Measurements from ENCODE around the gene ZBTB22. TPM values are rescaled to one million over a fixed set of nuclear protein-coding genes. Genes with fewer than 3 reads are reported as not detected.
A peak's percentile ranks its signal among the peaks of the same experiment; 100 is the strongest.
"Not testable (repeated sequence)": the region's sequence is repeated elsewhere in the genome, so short reads cannot be mapped to it uniquely, and the experiment has no call there.

ZBTB22 gene
- total RNA-seq, 2 donors from 2014 or later, result 6.9 to 13.2 TPM

DNA sequence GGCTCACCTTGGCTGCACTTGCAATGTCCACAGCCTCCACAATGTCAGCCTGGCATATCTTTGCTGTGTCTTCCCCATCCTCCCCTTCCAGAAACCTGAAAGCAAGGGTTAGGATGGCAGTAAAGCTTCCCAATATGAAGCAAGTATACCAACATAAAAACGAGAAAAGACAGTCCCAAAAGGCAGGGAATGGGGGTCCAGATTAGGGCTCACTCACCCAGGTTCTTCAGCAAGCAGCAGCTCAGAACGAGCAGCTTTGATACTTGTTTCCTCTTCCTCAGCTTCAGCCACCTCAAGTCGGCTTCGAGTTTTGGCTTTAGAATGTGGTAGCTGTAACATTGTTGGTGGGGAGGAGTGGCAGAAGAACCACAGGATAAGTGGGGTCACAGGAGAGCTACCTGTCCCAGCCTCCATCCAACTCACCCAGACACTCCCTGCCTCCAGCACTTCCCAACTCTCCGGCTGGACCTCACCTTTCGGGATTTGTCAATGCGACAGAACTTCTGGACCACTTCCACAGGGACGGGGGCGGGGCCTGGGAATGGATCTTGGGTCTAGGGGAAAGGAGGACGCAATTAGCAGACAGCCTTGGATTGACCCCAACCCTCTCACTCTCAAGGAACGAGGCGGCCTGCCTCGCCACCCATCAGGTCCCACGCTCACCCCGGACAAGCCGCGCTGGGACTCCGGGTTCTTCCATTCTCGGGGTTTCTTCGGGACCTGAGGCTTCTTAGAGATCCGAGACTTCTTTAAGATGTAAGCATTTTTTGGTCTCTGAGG lies 29.2 kb downstream of the ZBTB22 start:
- ATAC-seq, result no peak
- Mint-ChIP-seq H3K4me1 (ENCODE audit: low read depth in 2 of 2) (peaks cover 37 to 41% of the 10 kb centered on the region in 2 donors), H3K27ac (peak overlapping the region; percentile 77 to 92), H3K36me3 (peaks cover 24% of the 10 kb centered on the region), H3K9me3 (no peaks in the 10 kb centered on the region), H3K27me3 (no peaks in the 10 kb centered on the region), H3K4me3 (peak overlapping the region; percentile 93)
- DNase-seq (ENCODE audit: low spot score), result no peak

- H3K9me3 Mint-ChIP-seq, result no peaks in the 10 kb centered on the region
- H3K36me3 Mint-ChIP-seq, result peaks cover 24% of the 10 kb centered on the region
- H3K4me1 Mint-ChIP-seq (ENCODE audit: low read depth in 2 of 2), result peaks cover 37 to 41% of the 10 kb centered on the region in 2 donors
- peak overlapping the region; percentile 93 for H3K4me3 Mint-ChIP-seq
- no peaks in the 10 kb centered on the region for H3K27me3 Mint-ChIP-seq
- peak overlapping the region in 1 of 2 donors; percentile 77 for H3K27ac Mint-ChIP-seq
- ATAC-seq (no peak), DNase-seq (ENCODE audit: low spot score) (no peak)
Observed at GRCh38 chr6:33286946-33287914, 30.3 kb downstream of the ZBTB22 start.

GRCh38 chr6:33285214-33285613 lies 32.3 kb downstream of the ZBTB22 start:
- H3K27me3 Mint-ChIP-seq; ATAC-seq; H3K9me3 Mint-ChIP-seq; DNase-seq (ENCODE audit: low spot score); H3K4me3 Mint-ChIP-seq; H3K27ac Mint-ChIP-seq: not testable (repeated sequence)
- Mint-ChIP-seq H3K36me3 (peaks cover 16% of the 10 kb centered on the region), H3K4me1 (ENCODE audit: low read depth in 2 of 2) (peaks cover 29% of the 10 kb centered on the region in 2 donors)

DNA sequence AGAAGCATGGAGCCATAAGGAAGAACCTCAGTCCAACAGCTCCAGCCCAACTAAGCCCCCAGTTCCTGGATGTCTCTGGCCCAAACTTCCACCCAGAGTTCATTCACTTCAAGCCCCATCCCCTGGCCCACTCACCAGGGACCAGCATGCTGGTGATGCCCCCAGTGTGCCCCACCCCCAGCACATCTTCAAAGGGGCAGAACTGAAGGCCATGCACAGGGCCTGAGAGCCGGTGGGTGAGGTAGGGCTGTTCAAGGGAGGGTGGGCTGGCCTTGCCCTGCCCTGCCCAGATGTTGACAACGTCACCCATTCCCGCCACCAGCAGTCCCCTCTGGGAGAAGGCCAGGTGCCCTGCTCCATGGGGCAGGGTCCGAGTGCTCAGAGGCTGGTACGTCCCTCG lies 37.0 kb downstream of the ZBTB22 start:
- peaks cover 8% of the 10 kb centered on the region for H3K36me3 Mint-ChIP-seq

DNA sequence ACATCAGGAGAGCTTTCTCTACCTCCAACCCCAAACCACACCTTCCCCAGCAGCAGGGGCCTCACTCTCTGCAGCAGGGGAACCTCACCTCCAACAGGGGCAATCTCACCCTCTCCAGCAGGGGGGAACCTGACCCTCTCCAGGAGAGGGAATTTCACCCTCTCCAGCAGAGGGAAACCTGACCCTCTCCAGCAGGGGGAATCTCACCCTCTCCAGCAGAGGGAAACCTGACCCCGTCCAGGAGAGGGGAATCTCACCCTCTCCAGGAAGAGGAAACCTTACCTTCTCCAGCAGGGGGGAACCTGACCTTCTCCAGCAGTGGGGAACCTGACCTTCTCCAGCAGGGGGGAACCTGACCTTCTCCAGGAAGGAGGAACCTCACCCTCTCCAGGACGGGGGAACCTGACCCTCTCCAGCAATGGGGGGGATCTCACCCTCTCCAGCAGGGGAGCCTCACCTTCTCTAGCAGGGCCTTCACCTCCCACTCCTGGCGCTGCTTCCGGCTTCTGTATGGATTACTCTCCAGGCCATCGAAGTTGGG lies 37.5 kb downstream of the ZBTB22 start:
- H3K27ac Mint-ChIP-seq, result peak overlapping the region; percentile 28 to 75
- H3K9me3 Mint-ChIP-seq, result no peaks in the 10 kb centered on the region
- H3K36me3 Mint-ChIP-seq, result peaks cover 10% of the 10 kb centered on the region
- ATAC-seq (no peak), DNase-seq (ENCODE audit: low spot score) (no peak)
- no peaks in the 10 kb centered on the region for H3K27me3 Mint-ChIP-seq
- H3K4me3 Mint-ChIP-seq, result no peak overlapping the region
- peaks cover 23 to 25% of the 10 kb centered on the region in 2 donors for H3K4me1 Mint-ChIP-seq (ENCODE audit: low read depth in 2 of 2)

More for the DNA sequence above, 37.0 kb downstream of the ZBTB22 start:
- Mint-ChIP-seq H3K4me1 (ENCODE audit: low read depth in 2 of 2) (peaks cover 18 to 22% of the 10 kb centered on the region in 2 donors), H3K27me3 (no peaks in the 10 kb centered on the region), H3K9me3 (no peaks in the 10 kb centered on the region), H3K4me3 (no peak overlapping the region), H3K27ac (peak overlapping the region; percentile 11 to 75)
- ATAC-seq (no peak), DNase-seq (ENCODE audit: low spot score) (no peak)

- no peak overlapping the region for H3K4me3 Mint-ChIP-seq
- no peaks in the 10 kb centered on the region for H3K27me3 Mint-ChIP-seq
- DNase-seq (ENCODE audit: low spot score) (no peak), ATAC-seq (no peak)
- H3K36me3 Mint-ChIP-seq, result peaks cover 18% of the 10 kb centered on the region
- H3K4me1 Mint-ChIP-seq (ENCODE audit: low read depth in 2 of 2), result peaks cover 31 to 33% of the 10 kb centered on the region in 2 donors
- H3K9me3 Mint-ChIP-seq, result no peaks in the 10 kb centered on the region
- H3K27ac Mint-ChIP-seq, result peak overlapping the region in 1 of 2 donors; percentile 28
Observed at GRCh38 chr6:33279257-33279695, 38.3 kb downstream of the ZBTB22 start.

DNA sequence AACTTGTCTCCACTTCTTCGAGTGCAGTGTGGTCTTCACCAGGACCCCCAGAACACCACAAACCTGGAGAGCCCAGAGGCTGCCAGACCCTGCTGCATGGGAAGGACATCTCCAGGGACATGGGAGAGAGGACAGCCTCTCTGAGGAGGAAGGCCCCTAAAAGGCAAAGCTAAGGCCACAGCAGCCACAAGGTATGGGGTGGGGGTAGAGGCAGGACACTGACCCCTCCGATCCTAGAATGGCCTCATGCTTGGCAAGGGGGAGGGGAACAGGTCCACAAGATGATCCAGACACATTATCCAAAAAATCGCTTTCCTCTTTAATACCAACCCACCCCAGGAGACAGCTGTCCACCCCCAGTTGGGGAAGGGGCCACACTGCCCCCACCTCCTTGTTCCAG lies 38.7 kb downstream of the ZBTB22 start:
- DNase-seq (ENCODE audit: low spot score), result no peak
- peak overlapping the region; percentile 87 to 97 for H3K27ac Mint-ChIP-seq

DNA sequence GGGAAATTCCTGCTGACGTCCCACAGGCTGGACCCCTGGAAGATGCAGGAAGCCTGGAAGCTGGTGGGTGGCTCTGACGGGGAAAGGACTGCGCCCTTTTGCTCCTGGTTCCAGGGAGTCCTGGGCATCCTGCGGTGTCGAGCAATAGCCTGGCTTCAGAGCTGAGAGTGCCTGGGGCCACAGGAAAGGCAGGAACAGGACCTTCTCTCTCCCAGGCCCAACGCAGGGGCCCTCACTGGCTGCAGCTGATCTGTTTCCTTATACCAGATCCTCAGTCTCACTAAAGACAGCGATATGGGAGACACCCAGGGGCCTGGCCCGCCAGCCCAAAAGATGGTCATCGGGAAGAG lies 39.2 kb downstream of the ZBTB22 start:
- DNase-seq (ENCODE audit: low spot score), result no peak
- ATAC-seq, result no peak
- peaks cover 35 to 36% of the 10 kb centered on the region in 2 donors for H3K4me1 Mint-ChIP-seq (ENCODE audit: low read depth in 2 of 2)
- H3K36me3 Mint-ChIP-seq, result peaks cover 23% of the 10 kb centered on the region
- H3K4me3 Mint-ChIP-seq, result peak overlapping the region; percentile 84
- no peaks in the 10 kb centered on the region for H3K27me3 Mint-ChIP-seq
- H3K27ac Mint-ChIP-seq, result peak overlapping the region; percentile 87 to 97
- no peaks in the 10 kb centered on the region for H3K9me3 Mint-ChIP-seq

More for the DNA sequence above, 38.7 kb downstream of the ZBTB22 start:
- no peaks in the 10 kb centered on the region for H3K9me3 Mint-ChIP-seq
- peaks cover 20% of the 10 kb centered on the region for H3K36me3 Mint-ChIP-seq
- peaks cover 32 to 35% of the 10 kb centered on the region in 2 donors for H3K4me1 Mint-ChIP-seq (ENCODE audit: low read depth in 2 of 2)
- no peak for ATAC-seq
- no peaks in the 10 kb centered on the region for H3K27me3 Mint-ChIP-seq
- peak overlapping the region; percentile 84 for H3K4me3 Mint-ChIP-seq

- peaks cover 40 to 42% of the 10 kb centered on the region in 2 donors for H3K4me1 Mint-ChIP-seq (ENCODE audit: low read depth in 2 of 2)
- no peaks in the 10 kb centered on the region for H3K27me3 Mint-ChIP-seq
- H3K9me3 Mint-ChIP-seq, result no peaks in the 10 kb centered on the region
- H3K27ac Mint-ChIP-seq, result peak overlapping the region; percentile 87 to 97
- H3K36me3 Mint-ChIP-seq, result peaks cover 28% of the 10 kb centered on the region
- H3K4me3 Mint-ChIP-seq, result peak overlapping the region; percentile 84
- ATAC-seq, result peak in 1 of 2 donors; percentile 11
- DNase-seq (ENCODE audit: low spot score), result no peak
Observed at GRCh38 chr6:33277663-33278391, 39.7 kb downstream of the ZBTB22 start.

- Mint-ChIP-seq H3K27ac (peak within 1 kb of the TSS; percentile 87 to 97), H3K27me3 (no peaks in the 10 kb centered on the region), H3K9me3 (no peaks in the 10 kb centered on the region), H3K4me3 (peak within 1 kb of the TSS; percentile 95), H3K4me1 (ENCODE audit: low read depth in 2 of 2) (peaks cover 48% of the 10 kb centered on the region in 2 donors), H3K36me3 (peaks cover 35% of the 10 kb centered on the region)
- ATAC-seq (peak; percentile 82 to 87), DNase-seq (ENCODE audit: low spot score) (peak; percentile 88)
Observed at GRCh38 chr6:33276864-33277662, 40.5 kb downstream of the ZBTB22 start, which contains the start of gene B3GALT4. B3GALT4 (plus strand) TSS chr6:33277123; CDS start chr6:33277420, 297 bp downstream.

DNA sequence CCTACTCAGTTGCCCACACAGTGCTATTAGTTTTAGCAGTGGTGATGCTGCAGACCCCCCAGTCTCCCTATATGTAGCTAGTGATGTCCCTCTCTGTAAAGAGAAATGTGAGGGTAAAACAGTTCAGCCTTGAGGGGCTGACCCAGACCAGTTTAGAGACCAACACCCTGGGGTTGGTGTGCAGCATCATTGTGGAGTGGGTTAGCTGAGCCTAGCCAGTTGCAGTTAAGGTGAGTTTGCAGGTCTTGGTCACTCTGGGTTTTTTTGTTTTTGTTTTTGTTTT lies 41.0 kb downstream of the ZBTB22 start:
- ATAC-seq (no peak), DNase-seq (ENCODE audit: low spot score) (no peak)
- H3K4me1 Mint-ChIP-seq (ENCODE audit: low read depth in 2 of 2), result peaks cover 53% of the 10 kb centered on the region in 2 donors
- H3K9me3 Mint-ChIP-seq, result no peaks in the 10 kb centered on the region
- no peaks in the 10 kb centered on the region for H3K27me3 Mint-ChIP-seq
- H3K4me3 Mint-ChIP-seq, result peak overlapping the region; percentile 95
- H3K27ac Mint-ChIP-seq, result peak overlapping the region; percentile 87 to 97
- peaks cover 35% of the 10 kb centered on the region for H3K36me3 Mint-ChIP-seq

DNA sequence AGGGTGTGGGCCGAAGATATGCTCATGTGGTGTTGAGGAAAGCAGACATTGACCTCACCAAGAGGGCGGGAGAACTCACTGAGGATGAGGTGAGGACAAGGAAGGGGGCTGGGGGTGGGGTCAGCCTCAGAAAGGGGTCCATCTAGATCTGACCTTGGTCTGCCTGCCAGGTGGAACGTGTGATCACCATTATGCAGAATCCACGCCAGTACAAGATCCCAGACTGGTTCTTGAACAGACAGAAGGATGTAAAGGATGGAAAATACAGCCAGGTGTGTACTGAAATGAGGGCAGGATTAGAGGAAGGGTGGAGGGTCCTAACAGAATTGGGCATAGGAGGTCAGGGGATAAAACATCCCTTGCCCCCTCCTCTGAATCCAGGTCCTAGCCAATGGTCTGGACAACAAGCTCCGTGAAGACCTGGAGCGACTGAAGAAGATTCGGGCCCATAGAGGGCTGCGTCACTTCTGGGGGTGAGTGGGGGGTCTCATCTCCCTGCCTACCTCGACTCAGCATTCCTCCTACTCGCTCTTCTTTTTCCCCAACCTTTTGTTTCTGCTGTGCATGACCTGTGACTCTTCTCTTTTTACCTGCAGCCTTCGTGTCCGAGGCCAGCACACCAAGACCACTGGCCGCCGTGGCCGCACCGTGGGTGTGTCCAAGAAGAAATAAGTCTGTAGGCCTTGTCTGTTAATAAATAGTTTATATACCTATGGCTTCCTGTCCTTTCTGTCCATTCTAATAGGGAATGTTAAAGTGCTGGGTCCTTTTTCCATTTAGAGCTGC lies 41.6 kb downstream of the ZBTB22 start:
- Mint-ChIP-seq H3K4me1 (ENCODE audit: low read depth in 2 of 2) (peaks cover 51 to 59% of the 10 kb centered on the region in 2 donors), H3K27ac (peak overlapping the region; percentile 97 to 99), H3K36me3 (peaks cover 35% of the 10 kb centered on the region), H3K4me3 (peak overlapping the region; percentile 95)
- H3K27me3 Mint-ChIP-seq; ATAC-seq; DNase-seq (ENCODE audit: low spot score); H3K9me3 Mint-ChIP-seq: not testable (repeated sequence)
